BLaER1 (cell line): Measurements from ENCODE around the gene TMEM183A.

Experiments
- H3K27ac ChIP-seq: shearing (Covaris generic); formaldehyde crosslinking; 2 replicates; pipeline ENCODE4 v1.8.1; 2022
- H3K27me3 ChIP-seq: shearing (Covaris generic); formaldehyde crosslinking; 2 replicates; pipeline ENCODE4 v1.8.1; 2022
- H3K36me3 ChIP-seq: shearing (Covaris generic); formaldehyde crosslinking; 2 replicates; pipeline ENCODE4 v1.8.1; 2022
- H3K4me1 ChIP-seq: shearing (Covaris generic); formaldehyde crosslinking; 2 replicates; pipeline ENCODE4 v1.8.1; 2022
- H3K4me2 ChIP-seq: shearing (Covaris generic); formaldehyde crosslinking; 2 replicates; pipeline ENCODE4 v1.8.1; 2022
- H3K4me3 ChIP-seq: shearing (Covaris generic); formaldehyde crosslinking; 2 replicates; pipeline ENCODE4 v1.8.1; 2022
- H3K9ac ChIP-seq: shearing (Covaris generic); formaldehyde crosslinking; 2 replicates; pipeline ENCODE4 v1.8.1; 2022
- H3K9me3 ChIP-seq: shearing (Covaris generic); formaldehyde crosslinking; 2 replicates; pipeline ENCODE4 v1.8.1; 2022
- H4K20me1 ChIP-seq: shearing (Covaris generic); formaldehyde crosslinking; 2 replicates; pipeline ENCODE4 v1.8.1; 2022
- Cebpa-rat ChIP-seq: shearing (Covaris generic); IDR thresholded peaks from 2 replicates; pipeline ENCODE4 v1.8.1; 2022

The TMEM183A gene

GRCh38 chr1:203043830-203044545 is 36.8 kb downstream of the TMEM183A start:
- H3K4me2 ChIP-seq = no peak overlapping the region
- H3K9me3 ChIP-seq = no peaks in the 10 kb centered on the region
- H3K27ac ChIP-seq = no peak overlapping the region
- no peak overlapping the region for H3K9ac ChIP-seq
- H3K27me3 ChIP-seq = no peaks in the 10 kb centered on the region
- no peak for TF ChIP-seq Cebpa-rat
- H4K20me1 ChIP-seq = no peaks in the 10 kb centered on the region
- H3K4me1 ChIP-seq = peaks cover 57% of the 10 kb centered on the region
- H3K36me3 ChIP-seq = peaks cover 77% of the 10 kb centered on the region
- no peak overlapping the region for H3K4me3 ChIP-seq

GRCh38 chr1:203044546-203045250 is 37.5 kb downstream of the TMEM183A start:
- peaks cover 84% of the 10 kb centered on the region for H3K36me3 ChIP-seq
- H3K9me3 ChIP-seq = no peaks in the 10 kb centered on the region
- H3K27me3 ChIP-seq = no peaks in the 10 kb centered on the region
- H3K9ac ChIP-seq = no peak overlapping the region
- TF ChIP-seq Cebpa-rat = no peak
- no peaks in the 10 kb centered on the region for H4K20me1 ChIP-seq
- H3K27ac ChIP-seq = no peak overlapping the region
- H3K4me1 ChIP-seq = peaks cover 51% of the 10 kb centered on the region
- no peak overlapping the region for H3K4me2 ChIP-seq
- no peak overlapping the region for H3K4me3 ChIP-seq

- H3K27me3 ChIP-seq = no peaks in the 10 kb centered on the region
- no peaks in the 10 kb centered on the region for H3K9me3 ChIP-seq
- peaks cover 51% of the 10 kb centered on the region for H3K4me1 ChIP-seq
- H3K4me2 ChIP-seq = no peak overlapping the region
- peaks cover 90% of the 10 kb centered on the region for H3K36me3 ChIP-seq
- H3K4me3 ChIP-seq = no peak overlapping the region
- H4K20me1 ChIP-seq = no peaks in the 10 kb centered on the region
- TF ChIP-seq Cebpa-rat = no peak
- H3K9ac ChIP-seq = no peak overlapping the region
- no peak overlapping the region for H3K27ac ChIP-seq
Measured at GRCh38 chr1:203045336-203045735, 38.2 kb downstream of the TMEM183A start.

- Histone ChIP-seq H3K9me3 (no peaks in the 10 kb centered on the region), H4K20me1 (no peaks in the 10 kb centered on the region), H3K4me1 (peaks cover 51% of the 10 kb centered on the region), H3K27ac (peak overlapping the region; percentile 41; the same call in 1 of the 2 replicates), H3K27me3 (no peaks in the 10 kb centered on the region), H3K36me3 (peaks cover 96% of the 10 kb centered on the region), H3K9ac (no peak overlapping the region), H3K4me2 (no peak overlapping the region), H3K4me3 (no peak overlapping the region)
- no peak for TF ChIP-seq Cebpa-rat
Measured at GRCh38 chr1:203045821-203046594, 38.8 kb downstream of the TMEM183A start.

- Histone ChIP-seq H3K27me3 (no peaks in the 10 kb centered on the region), H3K9me3 (no peaks in the 10 kb centered on the region), H3K4me1 (peaks cover 51% of the 10 kb centered on the region), H3K9ac (no peak overlapping the region), H3K4me3 (no peak overlapping the region), H3K36me3 (peaks cover 87% of the 10 kb centered on the region), H4K20me1 (no peaks in the 10 kb centered on the region), H3K27ac (no peak overlapping the region), H3K4me2 (no peak overlapping the region)
- TF ChIP-seq Cebpa-rat = no peak
Measured at GRCh38 chr1:203046984-203047630, 39.9 kb downstream of the TMEM183A start.

- H3K9me3 ChIP-seq = no peaks in the 10 kb centered on the region
- no peaks in the 10 kb centered on the region for H3K27me3 ChIP-seq
- no peak for TF ChIP-seq Cebpa-rat
- H3K27ac ChIP-seq = no peak overlapping the region
- H3K9ac ChIP-seq = no peak overlapping the region
- peaks cover 81% of the 10 kb centered on the region for H3K36me3 ChIP-seq
- H4K20me1 ChIP-seq = no peaks in the 10 kb centered on the region
- no peak overlapping the region for H3K4me2 ChIP-seq
- peaks cover 58% of the 10 kb centered on the region for H3K4me1 ChIP-seq
- no peak overlapping the region for H3K4me3 ChIP-seq
Measured at GRCh38 chr1:203048086-203048485, 40.9 kb downstream of the TMEM183A start.

- Histone ChIP-seq H3K36me3 (peaks cover 79% of the 10 kb centered on the region), H3K4me1 (peaks cover 63% of the 10 kb centered on the region)
Measured at GRCh38 chr1:203048555-203049051, 41.4 kb downstream of the TMEM183A start.

GRCh38 chr1:203049077-203049476 is 41.9 kb downstream of the TMEM183A start:
- H3K27ac ChIP-seq = no peak overlapping the region
- H3K4me2 ChIP-seq = no peak overlapping the region
- H3K4me1 ChIP-seq = peaks cover 68% of the 10 kb centered on the region
- no peak for TF ChIP-seq Cebpa-rat
- H3K36me3 ChIP-seq = peaks cover 79% of the 10 kb centered on the region
- no peaks in the 10 kb centered on the region for H4K20me1 ChIP-seq
- no peaks in the 10 kb centered on the region for H3K27me3 ChIP-seq
- H3K9me3 ChIP-seq = no peaks in the 10 kb centered on the region
- H3K9ac ChIP-seq = no peak overlapping the region
- H3K4me3 ChIP-seq = no peak overlapping the region

More at GRCh38 chr1:203048555-203049051, 41.4 kb downstream of the TMEM183A start:
- no peaks in the 10 kb centered on the region for H3K9me3 ChIP-seq
- no peaks in the 10 kb centered on the region for H4K20me1 ChIP-seq
- TF ChIP-seq Cebpa-rat = no peak
- H3K4me2 ChIP-seq = no peak overlapping the region
- no peak overlapping the region for H3K4me3 ChIP-seq
- no peaks in the 10 kb centered on the region for H3K27me3 ChIP-seq
- H3K27ac ChIP-seq = no peak overlapping the region
- no peak overlapping the region for H3K9ac ChIP-seq

GRCh38 chr1:203049576-203050180 is 42.5 kb downstream of the TMEM183A start:
- H3K27me3 ChIP-seq = no peaks in the 10 kb centered on the region
- H3K4me1 ChIP-seq = peaks cover 74% of the 10 kb centered on the region
- H4K20me1 ChIP-seq = no peaks in the 10 kb centered on the region
- H3K4me2 ChIP-seq = peak overlapping the region; percentile 69; the same call in 1 of the 2 replicates
- no peak overlapping the region for H3K9ac ChIP-seq
- no peaks in the 10 kb centered on the region for H3K9me3 ChIP-seq
- peaks cover 78% of the 10 kb centered on the region for H3K36me3 ChIP-seq
- no peak for TF ChIP-seq Cebpa-rat
- peak overlapping the region; percentile 41 for H3K27ac ChIP-seq
- no peak overlapping the region for H3K4me3 ChIP-seq
